ENCODE data around the gene RSRC1. TPM values are rescaled to one million over a fixed set of nuclear protein-coding genes. Genes with fewer than 3 reads are reported as not detected.

Gene RSRC1
- total RNA-seq, 1 donor from 2014 or later: 28.5 TPM

DNA sequence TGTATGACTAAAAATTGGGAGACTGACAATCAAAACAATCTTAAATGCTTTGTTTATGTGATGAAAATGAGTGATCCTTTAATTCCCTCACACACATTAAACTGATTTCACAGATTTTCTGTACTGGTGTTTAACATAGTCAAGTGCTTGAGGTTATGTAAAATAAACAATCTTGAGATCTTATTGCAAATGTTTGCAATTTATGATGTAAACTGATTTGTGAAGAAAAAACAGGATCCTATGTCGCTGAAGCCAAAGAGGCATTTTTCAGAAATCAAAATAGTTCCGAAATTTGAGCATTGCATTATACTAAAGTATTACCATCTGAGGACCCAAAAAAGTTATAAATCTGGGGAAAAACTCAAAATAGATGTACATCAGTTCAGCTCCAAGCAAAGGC is 16.4 kb upstream of the RSRC1 start:
- no peaks in the 10 kb centered on the region for H3K4me1 Mint-ChIP-seq (ENCODE audit: low read depth, unreplicated experiment)
- Histone ChIP-seq H3K27ac (ENCODE audit: low read depth, low read length) (no peak overlapping the region), H3K36me3 (ENCODE audit: insufficient read depth, low read length) (no peaks in the 10 kb centered on the region), H3K79me2 (ENCODE audit: insufficient read depth, low read length) (no peaks in the 10 kb centered on the region), H3K4me1 (ENCODE audit: insufficient read depth, low read length) (peaks cover 10% of the 10 kb centered on the region), H2AFZ (ENCODE audit: low read depth, low read length) (no peak overlapping the region), H3K4me3 (ENCODE audit: insufficient read depth, low read depth, low read length) (no peak overlapping the region), H3K27me3 (ENCODE audit: insufficient read depth, low read length) (peaks cover 84% of the 10 kb centered on the region), H4K20me1 (ENCODE audit: insufficient read depth, low read length) (no peaks in the 10 kb centered on the region), H3K9ac (ENCODE audit: low read length) (no peak overlapping the region), H3K9me3 (ENCODE audit: insufficient read depth, low read depth, low read length) (no peaks in the 10 kb centered on the region), H3K4me2 (ENCODE audit: low read length) (no peak overlapping the region)
- no peak for FAIRE-seq
- no peaks in the 10 kb centered on the region for H3K36me3 Mint-ChIP-seq (ENCODE audit: low read depth, unreplicated experiment)
- no peak overlapping the region for H3K4me3 Mint-ChIP-seq (ENCODE audit: unreplicated experiment)
- peaks cover 2% of the 10 kb centered on the region for H3K9me3 Mint-ChIP-seq (ENCODE audit: unreplicated experiment)
- peaks cover 66% of the 10 kb centered on the region for H3K27me3 Mint-ChIP-seq (ENCODE audit: low read depth, unreplicated experiment)
- H3K27ac Mint-ChIP-seq (ENCODE audit: unreplicated experiment): no peak overlapping the region
- DNase-seq (ENCODE audit: low read depth): no peak
- no peak for TF ChIP-seq EZH2 (IDR thresholded peaks at IDR 0.05; ENCODE audit: insufficient read depth, low read length)
- TF ChIP-seq, protein P1, sequence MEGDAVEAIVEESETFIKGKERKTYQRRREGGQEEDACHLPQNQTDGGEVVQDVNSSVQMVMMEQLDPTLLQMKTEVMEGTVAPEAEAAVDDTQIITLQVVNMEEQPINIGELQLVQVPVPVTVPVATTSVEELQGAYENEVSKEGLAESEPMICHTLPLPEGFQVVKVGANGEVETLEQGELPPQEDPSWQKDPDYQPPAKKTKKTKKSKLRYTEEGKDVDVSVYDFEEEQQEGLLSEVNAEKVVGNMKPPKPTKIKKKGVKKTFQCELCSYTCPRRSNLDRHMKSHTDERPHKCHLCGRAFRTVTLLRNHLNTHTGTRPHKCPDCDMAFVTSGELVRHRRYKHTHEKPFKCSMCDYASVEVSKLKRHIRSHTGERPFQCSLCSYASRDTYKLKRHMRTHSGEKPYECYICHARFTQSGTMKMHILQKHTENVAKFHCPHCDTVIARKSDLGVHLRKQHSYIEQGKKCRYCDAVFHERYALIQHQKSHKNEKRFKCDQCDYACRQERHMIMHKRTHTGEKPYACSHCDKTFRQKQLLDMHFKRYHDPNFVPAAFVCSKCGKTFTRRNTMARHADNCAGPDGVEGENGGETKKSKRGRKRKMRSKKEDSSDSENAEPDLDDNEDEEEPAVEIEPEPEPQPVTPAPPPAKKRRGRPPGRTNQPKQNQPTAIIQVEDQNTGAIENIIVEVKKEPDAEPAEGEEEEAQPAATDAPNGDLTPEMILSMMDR (IDR thresholded peaks at IDR 0.05; ENCODE audit: insufficient read depth, low read depth, low read length): no peak

GRCh38 chr3:158094235-158095110 is 15.4 kb upstream of the RSRC1 start:
- H3K4me3 ChIP-seq (ENCODE audit: insufficient read depth, low read depth, low read length): no peak overlapping the region
- peak; percentile 71 for TF ChIP-seq EZH2 (IDR thresholded peaks at IDR 0.05; ENCODE audit: insufficient read depth, low read length)
- TF ChIP-seq, protein P1 (IDR thresholded peaks at IDR 0.05; ENCODE audit: insufficient read depth, low read depth, low read length): no peak
- H3K9ac ChIP-seq (ENCODE audit: low read length): no peak overlapping the region
- Mint-ChIP-seq H3K27me3 (ENCODE audit: low read depth, unreplicated experiment) (peaks cover 69% of the 10 kb centered on the region), H3K9me3 (ENCODE audit: unreplicated experiment) (peaks cover 2% of the 10 kb centered on the region), H3K4me1 (ENCODE audit: low read depth, unreplicated experiment) (no peaks in the 10 kb centered on the region), H3K36me3 (ENCODE audit: low read depth, unreplicated experiment) (no peaks in the 10 kb centered on the region), H3K27ac (ENCODE audit: unreplicated experiment) (no peak overlapping the region), H3K4me3 (ENCODE audit: unreplicated experiment) (no peak overlapping the region)
- H3K36me3 ChIP-seq (ENCODE audit: insufficient read depth, low read length): no peaks in the 10 kb centered on the region
- no peak for DNase-seq (ENCODE audit: low read depth)
- H3K79me2 ChIP-seq (ENCODE audit: insufficient read depth, low read length): no peaks in the 10 kb centered on the region
- no peak for FAIRE-seq
- peaks cover 10% of the 10 kb centered on the region for H3K4me1 ChIP-seq (ENCODE audit: insufficient read depth, low read length)
- no peak overlapping the region for H2AFZ ChIP-seq (ENCODE audit: low read depth, low read length)
- H3K27ac ChIP-seq (ENCODE audit: low read depth, low read length): no peak overlapping the region
- no peaks in the 10 kb centered on the region for H4K20me1 ChIP-seq (ENCODE audit: insufficient read depth, low read length)
- peaks cover 88% of the 10 kb centered on the region for H3K27me3 ChIP-seq (ENCODE audit: insufficient read depth, low read length)
- no peaks in the 10 kb centered on the region for H3K9me3 ChIP-seq (ENCODE audit: insufficient read depth, low read depth, low read length)
- H3K4me2 ChIP-seq (ENCODE audit: low read length): peak overlapping the region; percentile 41

Data from astrocyte (in vitro differentiated cells and primary cell).